ENCODE results near the gene C9orf85. TPM values are rescaled to one million over a fixed set of nuclear protein-coding genes. Genes with fewer than 3 reads are reported as not detected.
A peak's percentile ranks its signal among the peaks of the same experiment; 100 is the strongest.

Gene C9orf85
- total RNA-seq, 1 donor: 11.2 TPM

DNA sequence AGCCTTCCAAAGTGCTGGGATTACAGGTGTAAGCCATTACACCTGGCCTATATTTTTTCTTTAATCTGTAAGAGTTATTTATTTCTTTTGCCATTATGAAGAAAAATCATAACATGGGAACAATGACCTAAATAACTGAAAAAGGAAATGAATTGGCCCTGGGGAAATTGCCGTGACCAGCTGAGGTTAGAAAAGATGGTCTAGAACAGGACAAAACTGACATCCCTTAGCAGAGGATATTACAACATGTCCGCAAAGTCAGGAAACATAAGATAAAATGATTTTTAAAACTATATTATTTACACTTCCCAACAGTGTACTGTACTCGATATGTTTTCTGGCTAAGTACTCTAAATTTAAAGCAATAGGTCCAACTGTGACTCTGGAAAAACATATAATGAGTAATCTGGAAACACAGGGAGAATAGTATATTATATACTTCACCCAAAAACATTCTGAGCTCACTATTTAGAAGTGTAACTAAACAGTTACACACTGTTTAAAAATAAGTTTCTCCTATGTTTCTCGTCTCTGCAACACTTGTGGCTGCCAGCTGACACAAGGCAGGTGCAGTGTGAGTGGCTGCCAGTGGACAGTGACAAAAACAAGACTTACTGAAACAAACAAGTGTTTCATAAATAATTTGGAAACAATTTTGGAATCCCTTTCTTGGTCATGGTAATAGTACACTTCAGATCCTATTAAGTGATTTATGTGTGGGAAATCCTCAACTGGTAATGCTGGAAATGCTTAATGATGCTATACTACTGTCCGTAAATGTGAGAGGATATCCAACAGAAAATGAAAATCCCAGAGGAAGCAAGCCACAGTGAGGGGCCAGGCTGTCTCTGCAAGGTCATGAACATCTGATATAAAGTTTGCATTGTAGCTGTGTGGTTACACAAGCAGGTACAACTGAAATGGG, 69.1 kb downstream of the C9orf85 start:
- no peak overlapping the region for H2AFZ ChIP-seq (ENCODE audit: low read length)
- TF ChIP-seq, protein P1, sequence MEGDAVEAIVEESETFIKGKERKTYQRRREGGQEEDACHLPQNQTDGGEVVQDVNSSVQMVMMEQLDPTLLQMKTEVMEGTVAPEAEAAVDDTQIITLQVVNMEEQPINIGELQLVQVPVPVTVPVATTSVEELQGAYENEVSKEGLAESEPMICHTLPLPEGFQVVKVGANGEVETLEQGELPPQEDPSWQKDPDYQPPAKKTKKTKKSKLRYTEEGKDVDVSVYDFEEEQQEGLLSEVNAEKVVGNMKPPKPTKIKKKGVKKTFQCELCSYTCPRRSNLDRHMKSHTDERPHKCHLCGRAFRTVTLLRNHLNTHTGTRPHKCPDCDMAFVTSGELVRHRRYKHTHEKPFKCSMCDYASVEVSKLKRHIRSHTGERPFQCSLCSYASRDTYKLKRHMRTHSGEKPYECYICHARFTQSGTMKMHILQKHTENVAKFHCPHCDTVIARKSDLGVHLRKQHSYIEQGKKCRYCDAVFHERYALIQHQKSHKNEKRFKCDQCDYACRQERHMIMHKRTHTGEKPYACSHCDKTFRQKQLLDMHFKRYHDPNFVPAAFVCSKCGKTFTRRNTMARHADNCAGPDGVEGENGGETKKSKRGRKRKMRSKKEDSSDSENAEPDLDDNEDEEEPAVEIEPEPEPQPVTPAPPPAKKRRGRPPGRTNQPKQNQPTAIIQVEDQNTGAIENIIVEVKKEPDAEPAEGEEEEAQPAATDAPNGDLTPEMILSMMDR (IDR thresholded peaks at IDR 0.05; ENCODE audit: extremely low read depth, low read depth, low read length): no peak
- no peaks in the 10 kb centered on the region for H3K27me3 ChIP-seq (ENCODE audit: insufficient read depth, low read length)
- peaks cover 7% of the 10 kb centered on the region for H3K4me1 ChIP-seq (ENCODE audit: insufficient read depth, low read length)
- no peak overlapping the region for H3K4me3 ChIP-seq (ENCODE audit: insufficient read depth, low read length)
- H3K79me2 ChIP-seq (ENCODE audit: insufficient read depth, low read length): no peaks in the 10 kb centered on the region
- no peak overlapping the region for H3K27ac ChIP-seq (ENCODE audit: low read depth, low read length)
- no peaks in the 10 kb centered on the region for H3K36me3 ChIP-seq (ENCODE audit: insufficient read depth, low read length)
- H4K20me1 ChIP-seq (ENCODE audit: insufficient read depth, low read length): no peaks in the 10 kb centered on the region
- H3K9me3 ChIP-seq (ENCODE audit: low read depth, low read length): no peaks in the 10 kb centered on the region
- H3K4me2 ChIP-seq (ENCODE audit: insufficient read depth, low read length): no peak overlapping the region
- DNase-seq (ENCODE audit: insufficient read length, low spot score, missing footprints): no peak

DNA sequence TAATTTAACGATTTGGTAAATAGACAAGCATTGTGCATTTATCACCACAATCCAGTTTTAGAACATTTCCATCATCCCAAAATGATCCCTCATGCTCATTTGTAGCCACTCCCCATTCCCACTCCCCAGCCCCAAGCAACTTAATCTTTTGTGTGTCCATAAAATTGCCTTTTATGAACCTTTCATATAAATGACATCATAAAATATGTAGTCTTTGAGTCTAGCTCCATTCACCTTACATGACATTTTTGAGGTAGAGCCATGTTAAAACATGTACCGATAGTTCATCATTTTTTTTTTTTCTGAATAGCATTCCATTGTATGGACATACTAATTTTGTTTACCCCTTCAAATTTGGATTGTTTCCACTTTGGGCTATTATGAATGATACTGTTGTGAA, 70.5 kb downstream of the C9orf85 start:
- H2AFZ ChIP-seq (ENCODE audit: low read length): no peak overlapping the region
- DNase-seq (ENCODE audit: insufficient read length, low spot score, missing footprints): no peak
- no peaks in the 10 kb centered on the region for H3K9me3 ChIP-seq (ENCODE audit: low read depth, low read length)
- H3K79me2 ChIP-seq (ENCODE audit: insufficient read depth, low read length): no peaks in the 10 kb centered on the region
- H3K4me3 ChIP-seq (ENCODE audit: insufficient read depth, low read length): no peak overlapping the region
- no peak overlapping the region for H3K4me2 ChIP-seq (ENCODE audit: insufficient read depth, low read length)
- no peaks in the 10 kb centered on the region for H4K20me1 ChIP-seq (ENCODE audit: insufficient read depth, low read length)
- TF ChIP-seq, protein P1 (IDR thresholded peaks at IDR 0.05; ENCODE audit: extremely low read depth, low read depth, low read length): no peak
- no peaks in the 10 kb centered on the region for H3K27me3 ChIP-seq (ENCODE audit: insufficient read depth, low read length)
- peaks cover 7% of the 10 kb centered on the region for H3K4me1 ChIP-seq (ENCODE audit: insufficient read depth, low read length)
- H3K27ac ChIP-seq (ENCODE audit: low read depth, low read length): no peak overlapping the region
- H3K36me3 ChIP-seq (ENCODE audit: insufficient read depth, low read length): no peaks in the 10 kb centered on the region

DNA sequence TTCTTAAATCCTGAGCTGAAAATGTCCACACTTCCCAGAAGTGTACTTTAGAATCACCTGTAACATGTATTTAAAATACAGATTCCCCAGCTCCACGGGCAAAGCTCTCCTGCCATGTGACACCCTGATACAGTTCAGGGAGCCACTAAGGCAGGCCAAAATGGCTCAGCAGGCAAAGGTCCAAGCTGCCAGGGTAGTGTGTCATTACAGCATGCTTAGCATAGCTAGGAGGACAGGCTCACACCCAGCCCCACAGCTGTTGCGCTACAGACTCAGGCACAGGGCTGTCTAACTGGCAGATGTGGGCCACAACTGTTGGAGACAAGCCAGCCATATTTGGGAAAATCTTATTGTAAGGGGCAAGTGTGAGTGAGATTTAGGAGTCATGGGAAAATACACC, 73.0 kb downstream of the C9orf85 start:
- Histone ChIP-seq H3K4me3 (ENCODE audit: insufficient read depth, low read length) (no peak overlapping the region), H3K4me1 (ENCODE audit: insufficient read depth, low read length) (peaks cover 7% of the 10 kb centered on the region), H3K36me3 (ENCODE audit: insufficient read depth, low read length) (no peaks in the 10 kb centered on the region), H2AFZ (ENCODE audit: low read length) (peak overlapping the region; percentile 4), H3K79me2 (ENCODE audit: insufficient read depth, low read length) (no peaks in the 10 kb centered on the region), H3K4me2 (ENCODE audit: insufficient read depth, low read length) (peak overlapping the region; percentile 44), H4K20me1 (ENCODE audit: insufficient read depth, low read length) (no peaks in the 10 kb centered on the region), H3K9me3 (ENCODE audit: low read depth, low read length) (no peaks in the 10 kb centered on the region), H3K27me3 (ENCODE audit: insufficient read depth, low read length) (no peaks in the 10 kb centered on the region), H3K27ac (ENCODE audit: low read depth, low read length) (no peak overlapping the region)
- TF ChIP-seq, protein P1 (IDR thresholded peaks at IDR 0.05; ENCODE audit: extremely low read depth, low read depth, low read length): no peak
- peak; percentile 63 for DNase-seq (ENCODE audit: insufficient read length, low spot score, missing footprints)

DNA sequence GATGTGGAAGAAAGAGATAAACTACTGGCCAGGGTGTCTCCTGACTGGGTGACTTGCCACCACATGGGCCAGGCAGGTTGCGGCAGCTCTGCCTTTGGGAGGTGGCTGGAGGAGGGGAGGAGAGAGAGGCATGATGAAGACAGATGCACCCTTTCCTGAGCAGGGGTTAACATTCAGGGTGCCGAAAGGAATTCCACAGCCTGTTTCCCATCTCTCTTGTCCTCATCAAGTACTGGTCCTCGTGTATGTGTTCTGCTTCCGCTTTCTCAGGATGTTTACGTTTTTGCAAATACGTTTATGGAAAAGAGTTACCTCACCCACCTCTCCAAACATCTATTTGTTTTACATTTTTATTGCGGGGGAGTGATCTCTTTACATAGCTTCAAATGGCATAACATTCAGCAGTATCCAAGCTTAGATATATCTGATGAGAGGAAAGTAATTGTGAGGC, 73.4 kb downstream of the C9orf85 start:
- H3K79me2 ChIP-seq (ENCODE audit: insufficient read depth, low read length): no peaks in the 10 kb centered on the region
- no peaks in the 10 kb centered on the region for H3K9me3 ChIP-seq (ENCODE audit: low read depth, low read length)
- peak overlapping the region; percentile 4 for H2AFZ ChIP-seq (ENCODE audit: low read length)
- no peaks in the 10 kb centered on the region for H3K36me3 ChIP-seq (ENCODE audit: insufficient read depth, low read length)
- no peak overlapping the region for H3K4me3 ChIP-seq (ENCODE audit: insufficient read depth, low read length)
- no peak for DNase-seq (ENCODE audit: insufficient read length, low spot score, missing footprints)
- H3K4me1 ChIP-seq (ENCODE audit: insufficient read depth, low read length): peaks cover 7% of the 10 kb centered on the region
- H3K27ac ChIP-seq (ENCODE audit: low read depth, low read length): no peak overlapping the region
- TF ChIP-seq, protein P1 (IDR thresholded peaks at IDR 0.05; ENCODE audit: extremely low read depth, low read depth, low read length): no peak
- no peaks in the 10 kb centered on the region for H4K20me1 ChIP-seq (ENCODE audit: insufficient read depth, low read length)
- H3K4me2 ChIP-seq (ENCODE audit: insufficient read depth, low read length): no peak overlapping the region
- no peaks in the 10 kb centered on the region for H3K27me3 ChIP-seq (ENCODE audit: insufficient read depth, low read length)
